Measurements from ENCODE around the gene ADORA2A.

DNA sequence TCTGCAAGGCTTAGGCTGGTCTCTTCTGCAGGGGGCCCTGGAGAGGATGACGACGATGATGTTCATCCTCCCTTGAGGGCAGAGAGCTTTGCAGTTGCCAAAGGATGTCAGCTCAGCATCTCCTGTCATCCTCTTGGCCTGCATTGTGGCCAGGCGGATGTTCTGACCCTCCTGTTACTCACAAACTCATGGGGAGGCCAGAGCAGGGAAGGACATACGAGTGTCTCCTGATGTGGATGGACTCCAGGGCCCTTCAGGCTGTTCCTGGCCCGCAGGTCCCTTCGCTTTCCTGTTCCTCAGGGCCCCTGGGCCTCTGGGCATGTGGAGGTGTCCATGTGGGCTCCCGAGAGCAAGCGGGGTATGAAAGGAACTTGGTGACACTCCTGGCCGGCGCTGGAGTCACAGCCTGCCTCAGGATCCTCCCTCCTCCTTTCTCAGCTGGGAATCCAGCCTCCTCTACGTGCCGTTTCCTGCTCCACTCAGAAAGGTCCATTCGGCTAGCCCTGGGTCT is 8.5 kb downstream of the ADORA2A start:
- TF ChIP-seq, protein P1, sequence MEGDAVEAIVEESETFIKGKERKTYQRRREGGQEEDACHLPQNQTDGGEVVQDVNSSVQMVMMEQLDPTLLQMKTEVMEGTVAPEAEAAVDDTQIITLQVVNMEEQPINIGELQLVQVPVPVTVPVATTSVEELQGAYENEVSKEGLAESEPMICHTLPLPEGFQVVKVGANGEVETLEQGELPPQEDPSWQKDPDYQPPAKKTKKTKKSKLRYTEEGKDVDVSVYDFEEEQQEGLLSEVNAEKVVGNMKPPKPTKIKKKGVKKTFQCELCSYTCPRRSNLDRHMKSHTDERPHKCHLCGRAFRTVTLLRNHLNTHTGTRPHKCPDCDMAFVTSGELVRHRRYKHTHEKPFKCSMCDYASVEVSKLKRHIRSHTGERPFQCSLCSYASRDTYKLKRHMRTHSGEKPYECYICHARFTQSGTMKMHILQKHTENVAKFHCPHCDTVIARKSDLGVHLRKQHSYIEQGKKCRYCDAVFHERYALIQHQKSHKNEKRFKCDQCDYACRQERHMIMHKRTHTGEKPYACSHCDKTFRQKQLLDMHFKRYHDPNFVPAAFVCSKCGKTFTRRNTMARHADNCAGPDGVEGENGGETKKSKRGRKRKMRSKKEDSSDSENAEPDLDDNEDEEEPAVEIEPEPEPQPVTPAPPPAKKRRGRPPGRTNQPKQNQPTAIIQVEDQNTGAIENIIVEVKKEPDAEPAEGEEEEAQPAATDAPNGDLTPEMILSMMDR (IDR thresholded peaks at IDR 0.05): no peak
- TF ChIP-seq, protein P2, sequence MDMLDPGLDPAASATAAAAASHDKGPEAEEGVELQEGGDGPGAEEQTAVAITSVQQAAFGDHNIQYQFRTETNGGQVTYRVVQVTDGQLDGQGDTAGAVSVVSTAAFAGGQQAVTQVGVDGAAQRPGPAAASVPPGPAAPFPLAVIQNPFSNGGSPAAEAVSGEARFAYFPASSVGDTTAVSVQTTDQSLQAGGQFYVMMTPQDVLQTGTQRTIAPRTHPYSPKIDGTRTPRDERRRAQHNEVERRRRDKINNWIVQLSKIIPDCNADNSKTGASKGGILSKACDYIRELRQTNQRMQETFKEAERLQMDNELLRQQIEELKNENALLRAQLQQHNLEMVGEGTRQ (IDR thresholded peaks at IDR 0.05): no peak
- TF ChIP-seq, protein P3, sequence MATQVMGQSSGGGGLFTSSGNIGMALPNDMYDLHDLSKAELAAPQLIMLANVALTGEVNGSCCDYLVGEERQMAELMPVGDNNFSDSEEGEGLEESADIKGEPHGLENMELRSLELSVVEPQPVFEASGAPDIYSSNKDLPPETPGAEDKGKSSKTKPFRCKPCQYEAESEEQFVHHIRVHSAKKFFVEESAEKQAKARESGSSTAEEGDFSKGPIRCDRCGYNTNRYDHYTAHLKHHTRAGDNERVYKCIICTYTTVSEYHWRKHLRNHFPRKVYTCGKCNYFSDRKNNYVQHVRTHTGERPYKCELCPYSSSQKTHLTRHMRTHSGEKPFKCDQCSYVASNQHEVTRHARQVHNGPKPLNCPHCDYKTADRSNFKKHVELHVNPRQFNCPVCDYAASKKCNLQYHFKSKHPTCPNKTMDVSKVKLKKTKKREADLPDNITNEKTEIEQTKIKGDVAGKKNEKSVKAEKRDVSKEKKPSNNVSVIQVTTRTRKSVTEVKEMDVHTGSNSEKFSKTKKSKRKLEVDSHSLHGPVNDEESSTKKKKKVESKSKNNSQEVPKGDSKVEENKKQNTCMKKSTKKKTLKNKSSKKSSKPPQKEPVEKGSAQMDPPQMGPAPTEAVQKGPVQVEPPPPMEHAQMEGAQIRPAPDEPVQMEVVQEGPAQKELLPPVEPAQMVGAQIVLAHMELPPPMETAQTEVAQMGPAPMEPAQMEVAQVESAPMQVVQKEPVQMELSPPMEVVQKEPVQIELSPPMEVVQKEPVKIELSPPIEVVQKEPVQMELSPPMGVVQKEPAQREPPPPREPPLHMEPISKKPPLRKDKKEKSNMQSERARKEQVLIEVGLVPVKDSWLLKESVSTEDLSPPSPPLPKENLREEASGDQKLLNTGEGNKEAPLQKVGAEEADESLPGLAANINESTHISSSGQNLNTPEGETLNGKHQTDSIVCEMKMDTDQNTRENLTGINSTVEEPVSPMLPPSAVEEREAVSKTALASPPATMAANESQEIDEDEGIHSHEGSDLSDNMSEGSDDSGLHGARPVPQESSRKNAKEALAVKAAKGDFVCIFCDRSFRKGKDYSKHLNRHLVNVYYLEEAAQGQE (IDR thresholded peaks at IDR 0.05): no peak
- TF ChIP-seq EP300 (IDR thresholded peaks at IDR 0.05) (no peak), POLR2A (IDR thresholded peaks at IDR 0.05; ENCODE audit: low read length) (no peak), RAD21 (conservative IDR thresholded peaks at IDR 0.05 in 1 of 2, IDR thresholded peaks at IDR 0.05 in 1 of 2) (no peak), NFE2L2 (conservative IDR thresholded peaks at IDR 0.05; ENCODE audit: low read length) (no peak), CEBPB (IDR thresholded peaks at IDR 0.05) (no peak)

All from A549 (cell line).